OCI-LY7 (cell line): ENCODE measurements around the gene CALN1.

ENCODE experiments used
- CTCF ChIP-seq: fragments of 200-600 bp; sonication (generic); conservative IDR thresholded peaks from 2 replicates; pipeline ENCODE4 v1.5.1; 2014; ENCODE audit warnings: mild to moderate bottlenecking, antibody characterized with exemption, low read length, moderate library complexity, mixed read lengths
- EZH2phosphoT487 ChIP-seq: fragments of 200-600 bp; sonication (generic); IDR thresholded peaks from 2 replicates; pipeline ENCODE4 v1.6.1; 2018; ENCODE audit warnings: low read depth, borderline replicate concordance, mild to moderate bottlenecking, mixed run types, antibody characterized with exemption, low read length, moderate library complexity, mixed read lengths

- TF ChIP-seq CTCF (no peak), EZH2phosphoT487 (no peak)
These were observed 119.3 kb downstream of the CALN1 start for GRCh38 chr7:72292794-72293193.
